ENCODE results near the gene TXNDC16.
"Not testable (repeated sequence)": the region's sequence is repeated elsewhere in the genome, so short reads cannot be mapped to it uniquely, and the experiment has no call there.

TXNDC16 gene

DNA sequence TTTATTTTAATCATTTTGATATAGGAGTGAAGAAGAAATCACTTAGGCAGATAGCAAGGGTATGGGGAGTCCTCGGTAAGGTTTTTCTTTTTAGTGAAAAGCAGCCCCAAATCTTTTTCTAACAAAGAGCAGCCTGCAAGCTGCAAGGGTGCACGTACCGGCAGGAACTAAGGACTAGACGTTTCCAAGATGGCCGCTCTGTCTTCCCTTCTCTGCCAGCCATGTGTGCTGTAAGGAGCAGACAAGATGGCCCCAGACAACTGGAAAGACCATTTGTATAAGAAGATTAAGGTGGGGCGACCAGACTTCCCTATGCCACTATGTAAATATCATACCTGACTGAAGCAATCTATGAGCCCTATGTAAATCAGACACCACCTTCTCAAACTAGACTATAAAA is 79.6 kb downstream of the TXNDC16 start:
- H3K9me3 ChIP-seq (ENCODE audit: low read length): no peaks in the 10 kb centered on the region
- H3K27ac ChIP-seq (ENCODE audit: low read depth, low read length): no peak overlapping the region
- no peak overlapping the region for H3K9ac ChIP-seq (ENCODE audit: low read length)
- no peaks in the 10 kb centered on the region for H3K27me3 ChIP-seq (ENCODE audit: control insufficient read depth in 1 of 2, insufficient read depth in 2 of 2, low read length in 2 of 2)
- no peaks in the 10 kb centered on the region for H3K36me3 ChIP-seq (ENCODE audit: insufficient read depth, low read length)
- peaks cover 4% of the 10 kb centered on the region for H3K4me1 ChIP-seq (ENCODE audit: insufficient read depth, low read length)
- no peak overlapping the region for H3K4me3 ChIP-seq (ENCODE audit: low read depth in 1 of 2, low read length in 2 of 2)

- H3K27ac ChIP-seq (ENCODE audit: low read depth, low read length); H3K9me3 ChIP-seq (ENCODE audit: low read length); H3K4me1 ChIP-seq (ENCODE audit: insufficient read depth, low read length); H3K36me3 ChIP-seq (ENCODE audit: insufficient read depth, low read length); H3K27me3 ChIP-seq (ENCODE audit: control insufficient read depth in 1 of 2, insufficient read depth in 2 of 2, low read length in 2 of 2); H3K9ac ChIP-seq (ENCODE audit: low read length); H3K4me3 ChIP-seq (ENCODE audit: low read depth in 1 of 2, low read length in 2 of 2): not testable (repeated sequence)
Observed at GRCh38 chr14:52472251-52472650, 80.1 kb downstream of the TXNDC16 start.

GRCh38 chr14:52467515-52468266 is 84.6 kb downstream of the TXNDC16 start:
- Histone ChIP-seq H3K27ac (ENCODE audit: low read depth, low read length) (no peak overlapping the region), H3K4me1 (ENCODE audit: insufficient read depth, low read length) (no peaks in the 10 kb centered on the region), H3K9me3 (ENCODE audit: low read length) (no peaks in the 10 kb centered on the region), H3K9ac (ENCODE audit: low read length) (no peak overlapping the region), H3K27me3 (ENCODE audit: control insufficient read depth in 1 of 2, insufficient read depth in 2 of 2, low read length in 2 of 2) (no peaks in the 10 kb centered on the region), H3K36me3 (ENCODE audit: insufficient read depth, low read length) (peaks cover under 1% of the 10 kb centered on the region), H3K4me3 (ENCODE audit: low read depth in 1 of 2, low read length in 2 of 2) (no peak overlapping the region)

- Histone ChIP-seq H3K9me3 (ENCODE audit: low read length) (no peaks in the 10 kb centered on the region), H3K4me1 (ENCODE audit: insufficient read depth, low read length) (no peaks in the 10 kb centered on the region), H3K4me3 (ENCODE audit: low read depth in 1 of 2, low read length in 2 of 2) (no peak overlapping the region), H3K27me3 (ENCODE audit: control insufficient read depth in 1 of 2, insufficient read depth in 2 of 2, low read length in 2 of 2) (no peaks in the 10 kb centered on the region), H3K9ac (ENCODE audit: low read length) (no peak overlapping the region), H3K27ac (ENCODE audit: low read depth, low read length) (no peak overlapping the region), H3K36me3 (ENCODE audit: insufficient read depth, low read length) (peaks cover 11% of the 10 kb centered on the region)
Observed at GRCh38 chr14:52464175-52464574, 88.1 kb downstream of the TXNDC16 start.

DNA sequence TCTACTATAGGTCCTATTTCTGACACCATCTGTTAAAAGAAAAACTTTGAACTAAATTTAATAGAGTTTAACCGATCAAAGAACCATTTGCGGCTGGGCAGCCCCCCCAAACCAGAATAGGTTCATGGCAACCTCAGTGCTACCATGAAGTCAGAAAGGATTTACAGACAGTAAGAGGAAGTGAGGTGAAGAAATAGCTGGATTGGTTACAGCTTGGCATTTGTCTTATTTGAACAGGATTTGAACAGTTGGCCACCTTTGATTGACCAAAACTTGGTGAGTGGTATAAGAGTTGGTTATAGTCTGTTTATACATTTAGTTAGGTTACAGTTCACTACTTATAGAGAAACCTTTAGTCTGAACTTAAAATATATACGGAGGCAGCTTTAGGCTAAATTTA is 88.9 kb downstream of the TXNDC16 start:
- H3K27me3 ChIP-seq (ENCODE audit: control insufficient read depth in 1 of 2, insufficient read depth in 2 of 2, low read length in 2 of 2): no peaks in the 10 kb centered on the region
- no peaks in the 10 kb centered on the region for H3K4me1 ChIP-seq (ENCODE audit: insufficient read depth, low read length)
- peaks cover 11% of the 10 kb centered on the region for H3K36me3 ChIP-seq (ENCODE audit: insufficient read depth, low read length)
- no peaks in the 10 kb centered on the region for H3K9me3 ChIP-seq (ENCODE audit: low read length)
- H3K27ac ChIP-seq (ENCODE audit: low read depth, low read length): no peak overlapping the region
- no peak overlapping the region for H3K4me3 ChIP-seq (ENCODE audit: low read depth in 1 of 2, low read length in 2 of 2)
- no peak overlapping the region for H3K9ac ChIP-seq (ENCODE audit: low read length)

DNA sequence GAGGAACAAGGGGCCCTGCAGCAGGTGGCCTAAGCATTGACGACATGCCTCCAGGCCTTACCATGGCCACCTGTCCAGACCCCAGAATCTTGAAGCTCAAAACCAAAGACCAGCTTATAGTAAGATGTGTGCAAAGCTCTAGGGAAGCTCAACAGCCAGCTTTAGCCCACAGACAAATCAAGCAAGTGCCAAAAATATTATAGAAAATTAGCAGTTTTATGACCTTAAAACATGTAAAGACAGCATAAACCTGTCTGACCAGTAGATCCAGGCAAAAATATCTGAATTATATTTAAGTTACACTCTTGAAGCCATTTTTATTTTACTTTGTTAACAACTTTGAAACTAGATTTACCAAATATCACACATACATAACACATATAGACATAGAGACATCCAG is 90.6 kb downstream of the TXNDC16 start:
- Histone ChIP-seq H3K4me3 (ENCODE audit: low read depth in 1 of 2, low read length in 2 of 2) (no peak overlapping the region), H3K36me3 (ENCODE audit: insufficient read depth, low read length) (peaks cover 11% of the 10 kb centered on the region), H3K27ac (ENCODE audit: low read depth, low read length) (no peak overlapping the region), H3K27me3 (ENCODE audit: control insufficient read depth in 1 of 2, insufficient read depth in 2 of 2, low read length in 2 of 2) (no peaks in the 10 kb centered on the region), H3K4me1 (ENCODE audit: insufficient read depth, low read length) (no peaks in the 10 kb centered on the region), H3K9me3 (ENCODE audit: low read length) (no peaks in the 10 kb centered on the region), H3K9ac (ENCODE audit: low read length) (no peak overlapping the region)

DNA sequence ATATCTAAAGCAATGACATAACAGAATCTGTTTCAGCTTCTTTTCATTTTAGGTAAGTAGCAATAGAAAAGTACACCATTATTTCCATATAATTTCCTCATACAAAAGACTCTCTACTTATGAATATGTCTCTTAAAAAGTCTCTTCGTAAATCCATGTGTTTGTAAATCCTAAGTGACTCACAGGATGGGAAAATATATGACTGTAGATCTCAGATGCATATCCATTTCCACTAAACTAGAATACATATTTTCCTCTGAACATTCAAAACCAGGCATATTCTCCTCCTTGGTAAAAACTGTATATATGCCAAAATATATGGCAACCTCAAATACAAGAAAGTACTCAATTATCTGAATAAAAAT is 93.6 kb downstream of the TXNDC16 start:
- H3K4me3 ChIP-seq (ENCODE audit: low read depth in 1 of 2, low read length in 2 of 2): no peak overlapping the region
- H3K27me3 ChIP-seq (ENCODE audit: control insufficient read depth in 1 of 2, insufficient read depth in 2 of 2, low read length in 2 of 2): no peaks in the 10 kb centered on the region
- no peak overlapping the region for H3K27ac ChIP-seq (ENCODE audit: low read depth, low read length)
- H3K36me3 ChIP-seq (ENCODE audit: insufficient read depth, low read length): peaks cover 11% of the 10 kb centered on the region
- H3K9ac ChIP-seq (ENCODE audit: low read length): no peak overlapping the region
- H3K4me1 ChIP-seq (ENCODE audit: insufficient read depth, low read length): no peaks in the 10 kb centered on the region
- H3K9me3 ChIP-seq (ENCODE audit: low read length): no peaks in the 10 kb centered on the region

- Histone ChIP-seq H3K9me3 (ENCODE audit: low read length) (no peaks in the 10 kb centered on the region), H3K4me1 (ENCODE audit: insufficient read depth, low read length) (no peaks in the 10 kb centered on the region), H3K9ac (ENCODE audit: low read length) (no peak overlapping the region), H3K27ac (ENCODE audit: low read depth, low read length) (no peak overlapping the region), H3K36me3 (ENCODE audit: insufficient read depth, low read length) (peaks cover 8% of the 10 kb centered on the region), H3K27me3 (ENCODE audit: control insufficient read depth in 1 of 2, insufficient read depth in 2 of 2, low read length in 2 of 2) (no peaks in the 10 kb centered on the region), H3K4me3 (ENCODE audit: low read depth in 1 of 2, low read length in 2 of 2) (no peak overlapping the region)
Observed at GRCh38 chr14:52457411-52457810, 94.9 kb downstream of the TXNDC16 start.

DNA sequence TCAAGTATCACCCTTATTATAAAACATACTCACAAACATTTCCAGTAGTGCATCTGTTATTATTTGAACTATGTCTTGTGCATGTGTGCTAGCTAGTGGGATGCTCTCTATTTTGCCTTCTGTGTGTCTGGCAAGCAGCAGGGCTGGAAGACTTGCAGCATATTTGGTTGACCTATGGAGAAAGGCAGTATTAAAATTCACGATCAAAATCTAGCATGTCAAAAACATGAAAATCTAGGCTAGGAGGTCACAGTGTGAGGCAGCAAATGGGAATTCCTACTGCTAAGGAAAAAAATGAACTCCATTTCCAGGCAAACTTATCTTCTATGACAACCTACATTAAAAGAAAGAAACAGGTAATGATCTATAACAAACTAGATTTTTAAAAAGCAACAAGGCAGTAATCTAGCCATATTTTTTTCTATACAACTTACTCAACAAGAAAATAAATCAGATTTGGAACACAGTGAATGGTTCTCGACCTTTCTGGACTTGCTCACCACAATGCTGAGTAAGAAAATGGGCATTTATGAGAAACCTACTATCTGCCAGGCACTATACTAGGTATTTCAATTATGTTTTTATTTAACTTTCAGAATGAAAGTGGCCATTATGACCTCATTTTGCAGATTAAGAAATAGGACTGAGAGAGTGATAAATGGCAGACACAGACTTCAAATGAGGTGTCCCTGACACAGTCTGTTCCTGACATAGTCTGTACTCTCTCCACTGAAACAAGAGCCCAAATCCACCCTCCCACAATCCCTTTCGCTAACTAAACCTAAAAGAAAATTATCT is 96.8 kb downstream of the TXNDC16 start:
- H3K27ac ChIP-seq (ENCODE audit: low read depth, low read length): no peak overlapping the region
- H3K4me3 ChIP-seq (ENCODE audit: low read depth in 1 of 2, low read length in 2 of 2): no peak overlapping the region
- H3K4me1 ChIP-seq (ENCODE audit: insufficient read depth, low read length): no peaks in the 10 kb centered on the region
- no peaks in the 10 kb centered on the region for H3K9me3 ChIP-seq (ENCODE audit: low read length)
- H3K27me3 ChIP-seq (ENCODE audit: control insufficient read depth in 1 of 2, insufficient read depth in 2 of 2, low read length in 2 of 2): no peaks in the 10 kb centered on the region
- H3K36me3 ChIP-seq (ENCODE audit: insufficient read depth, low read length): no peaks in the 10 kb centered on the region
- no peak overlapping the region for H3K9ac ChIP-seq (ENCODE audit: low read length)

- no peak overlapping the region for H3K27ac ChIP-seq (ENCODE audit: low read depth, low read length)
- H3K4me3 ChIP-seq (ENCODE audit: low read depth in 1 of 2, low read length in 2 of 2): no peak overlapping the region
- no peaks in the 10 kb centered on the region for H3K4me1 ChIP-seq (ENCODE audit: insufficient read depth, low read length)
- no peaks in the 10 kb centered on the region for H3K36me3 ChIP-seq (ENCODE audit: insufficient read depth, low read length)
- H3K9me3 ChIP-seq (ENCODE audit: low read length): no peaks in the 10 kb centered on the region
- H3K27me3 ChIP-seq (ENCODE audit: control insufficient read depth in 1 of 2, insufficient read depth in 2 of 2, low read length in 2 of 2): no peaks in the 10 kb centered on the region
- no peak overlapping the region for H3K9ac ChIP-seq (ENCODE audit: low read length)
Observed at GRCh38 chr14:52447236-52447635, 105.1 kb downstream of the TXNDC16 start.

DNA sequence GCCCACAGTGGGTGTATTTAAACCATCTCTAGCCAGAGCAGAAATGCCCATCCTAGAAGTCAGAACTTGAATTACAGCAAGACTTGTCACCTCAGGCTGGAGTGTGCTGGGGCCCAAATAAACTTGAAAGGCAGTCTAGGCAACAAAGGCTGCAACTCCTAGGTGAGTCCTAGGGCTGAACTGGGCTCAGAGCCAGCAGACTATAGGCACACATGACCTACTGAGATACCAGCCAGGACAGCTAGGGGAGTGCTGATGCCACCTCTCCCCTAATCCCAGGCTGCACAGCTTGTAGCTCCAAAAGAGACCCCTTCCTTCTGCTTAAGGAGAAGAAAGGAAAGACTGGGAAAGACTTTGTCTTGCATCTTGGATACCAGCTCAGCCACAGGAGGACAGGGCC is 106.0 kb downstream of the TXNDC16 start:
- H3K4me3 ChIP-seq (ENCODE audit: low read depth in 1 of 2, low read length in 2 of 2): no peak overlapping the region

DNA sequence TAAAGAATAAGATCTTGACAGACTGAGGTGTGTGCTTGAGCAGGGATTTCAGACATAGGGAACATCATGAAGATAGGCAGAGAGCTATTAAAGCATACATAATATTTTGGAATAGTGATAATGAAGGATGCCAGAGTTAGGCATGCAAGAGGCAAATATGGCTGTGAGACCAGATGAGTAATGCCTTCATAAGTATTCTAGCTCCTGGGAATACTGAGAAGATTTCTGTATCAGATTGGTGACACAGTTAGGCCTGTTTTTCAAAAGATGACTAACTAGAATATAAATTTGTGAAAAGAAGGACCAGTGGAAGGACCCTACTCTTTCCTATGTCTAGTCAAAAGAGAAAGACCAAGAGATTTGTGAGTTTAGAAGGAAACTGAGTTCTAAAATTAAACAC is 108.8 kb downstream of the TXNDC16 start:
- Histone ChIP-seq H3K27ac (ENCODE audit: low read depth, low read length) (no peak overlapping the region), H3K9ac (ENCODE audit: low read length) (no peak overlapping the region), H3K4me3 (ENCODE audit: low read depth in 1 of 2, low read length in 2 of 2) (no peak overlapping the region), H3K27me3 (ENCODE audit: control insufficient read depth in 1 of 2, insufficient read depth in 2 of 2, low read length in 2 of 2) (no peaks in the 10 kb centered on the region), H3K36me3 (ENCODE audit: insufficient read depth, low read length) (no peaks in the 10 kb centered on the region), H3K9me3 (ENCODE audit: low read length) (no peaks in the 10 kb centered on the region), H3K4me1 (ENCODE audit: insufficient read depth, low read length) (no peaks in the 10 kb centered on the region)

More for the DNA sequence above, 106.0 kb downstream of the TXNDC16 start:
- no peaks in the 10 kb centered on the region for H3K4me1 ChIP-seq (ENCODE audit: insufficient read depth, low read length)
- no peaks in the 10 kb centered on the region for H3K27me3 ChIP-seq (ENCODE audit: control insufficient read depth in 1 of 2, insufficient read depth in 2 of 2, low read length in 2 of 2)
- no peak overlapping the region for H3K9ac ChIP-seq (ENCODE audit: low read length)
- no peaks in the 10 kb centered on the region for H3K36me3 ChIP-seq (ENCODE audit: insufficient read depth, low read length)
- H3K27ac ChIP-seq (ENCODE audit: low read depth, low read length): no peak overlapping the region
- no peaks in the 10 kb centered on the region for H3K9me3 ChIP-seq (ENCODE audit: low read length)

Data from muscle layer of colon (tissue), 2 donors.